ENCODE measurements around the gene MSH2.

MSH2 gene

DNA sequence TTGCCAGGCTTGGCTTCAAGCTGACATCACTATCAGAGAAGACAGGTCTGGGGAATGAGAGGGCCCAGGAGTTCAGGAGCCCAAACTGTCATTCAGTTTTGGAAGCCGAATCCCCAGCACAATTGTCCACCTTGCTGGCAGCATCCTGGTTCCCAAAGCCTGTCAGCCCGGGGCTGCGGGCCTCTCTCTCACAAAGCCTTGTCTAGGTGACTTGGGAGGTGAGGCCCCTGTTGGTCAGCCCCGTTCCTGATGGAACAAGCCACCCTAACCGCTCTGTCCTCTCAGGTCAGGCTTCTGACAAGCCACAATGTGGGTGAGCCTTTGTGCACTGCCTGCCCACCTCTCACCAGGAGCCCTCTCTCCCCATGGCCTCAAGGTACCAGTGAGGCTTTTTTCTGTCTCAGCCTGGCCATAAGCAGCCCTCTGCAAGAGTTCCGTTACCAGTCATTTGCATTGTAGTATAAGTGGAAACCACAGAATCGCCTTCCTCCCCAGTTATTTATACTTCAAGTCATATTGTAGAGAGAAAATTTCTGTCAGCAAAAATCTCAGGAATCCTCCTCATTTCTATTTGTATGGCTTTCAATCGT is 100.6 kb downstream of the MSH2 start:
- peaks cover 11% of the 10 kb centered on the region for H3K4me1 ChIP-seq (ENCODE audit: low read depth, poor library complexity, severe bottlenecking)
- no peak overlapping the region for H3K9ac ChIP-seq
- no peaks in the 10 kb centered on the region for H3K79me2 ChIP-seq (ENCODE audit: insufficient read depth, low read depth)
- H2AFZ ChIP-seq (ENCODE audit: low read depth): no peak overlapping the region
- H4K20me1 ChIP-seq (ENCODE audit: insufficient read depth): no peaks in the 10 kb centered on the region
- H3K4me2 ChIP-seq: no peak overlapping the region
- no peaks in the 10 kb centered on the region for H3K36me3 ChIP-seq (ENCODE audit: insufficient read depth)
- TF ChIP-seq, protein P1, sequence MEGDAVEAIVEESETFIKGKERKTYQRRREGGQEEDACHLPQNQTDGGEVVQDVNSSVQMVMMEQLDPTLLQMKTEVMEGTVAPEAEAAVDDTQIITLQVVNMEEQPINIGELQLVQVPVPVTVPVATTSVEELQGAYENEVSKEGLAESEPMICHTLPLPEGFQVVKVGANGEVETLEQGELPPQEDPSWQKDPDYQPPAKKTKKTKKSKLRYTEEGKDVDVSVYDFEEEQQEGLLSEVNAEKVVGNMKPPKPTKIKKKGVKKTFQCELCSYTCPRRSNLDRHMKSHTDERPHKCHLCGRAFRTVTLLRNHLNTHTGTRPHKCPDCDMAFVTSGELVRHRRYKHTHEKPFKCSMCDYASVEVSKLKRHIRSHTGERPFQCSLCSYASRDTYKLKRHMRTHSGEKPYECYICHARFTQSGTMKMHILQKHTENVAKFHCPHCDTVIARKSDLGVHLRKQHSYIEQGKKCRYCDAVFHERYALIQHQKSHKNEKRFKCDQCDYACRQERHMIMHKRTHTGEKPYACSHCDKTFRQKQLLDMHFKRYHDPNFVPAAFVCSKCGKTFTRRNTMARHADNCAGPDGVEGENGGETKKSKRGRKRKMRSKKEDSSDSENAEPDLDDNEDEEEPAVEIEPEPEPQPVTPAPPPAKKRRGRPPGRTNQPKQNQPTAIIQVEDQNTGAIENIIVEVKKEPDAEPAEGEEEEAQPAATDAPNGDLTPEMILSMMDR (conservative IDR thresholded peaks at IDR 0.05; ENCODE audit: low read depth, low read length): no peak
- no peak overlapping the region for H3K4me3 ChIP-seq (IDR thresholded peaks at IDR 0.05; ENCODE audit: insufficient read depth, low read depth, low read length)
- H3K27ac ChIP-seq: no peak overlapping the region
- no peaks in the 10 kb centered on the region for H3K27me3 ChIP-seq (ENCODE audit: insufficient read depth, low read depth)

GRCh38 chr2:47504174-47504810 is 101.3 kb downstream of the MSH2 start:
- Histone ChIP-seq H3K79me2 (ENCODE audit: insufficient read depth, low read depth) (no peaks in the 10 kb centered on the region), H3K27me3 (ENCODE audit: insufficient read depth, low read depth) (no peaks in the 10 kb centered on the region), H3K4me3 (IDR thresholded peaks at IDR 0.05; ENCODE audit: insufficient read depth, low read depth, low read length) (no peak overlapping the region), H3K4me1 (ENCODE audit: low read depth, poor library complexity, severe bottlenecking) (peaks cover 18% of the 10 kb centered on the region), H3K36me3 (ENCODE audit: insufficient read depth) (no peaks in the 10 kb centered on the region), H3K4me2 (no peak overlapping the region), H4K20me1 (ENCODE audit: insufficient read depth) (no peaks in the 10 kb centered on the region), H3K9ac (no peak overlapping the region), H2AFZ (ENCODE audit: low read depth) (no peak overlapping the region), H3K27ac (no peak overlapping the region)
- TF ChIP-seq, protein P1 (conservative IDR thresholded peaks at IDR 0.05; ENCODE audit: low read depth, low read length): no peak

DNA sequence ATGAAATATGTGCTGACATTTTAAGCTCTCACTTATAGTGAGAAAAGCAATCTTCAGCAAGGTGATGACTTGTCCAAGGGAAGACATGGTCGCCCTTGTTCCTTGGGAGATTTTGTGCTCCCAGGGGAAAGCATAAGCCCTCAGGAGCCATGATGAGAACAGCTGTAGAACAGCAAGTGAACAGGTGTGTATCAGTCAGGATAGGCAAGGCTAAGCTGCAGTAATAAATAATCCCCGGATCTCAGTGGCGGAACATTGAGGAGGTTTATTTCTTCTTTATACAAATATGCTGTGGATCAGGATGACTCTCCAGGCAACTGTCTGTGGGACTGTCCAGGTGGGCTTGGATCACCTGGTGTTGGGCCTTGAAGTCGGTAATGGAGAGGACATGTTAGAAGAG is 103.1 kb downstream of the MSH2 start:
- Histone ChIP-seq H2AFZ (ENCODE audit: low read depth) (no peak overlapping the region), H3K4me1 (ENCODE audit: low read depth, poor library complexity, severe bottlenecking) (peaks cover 35% of the 10 kb centered on the region), H3K4me3 (IDR thresholded peaks at IDR 0.05; ENCODE audit: insufficient read depth, low read depth, low read length) (no peak overlapping the region), H4K20me1 (ENCODE audit: insufficient read depth) (no peaks in the 10 kb centered on the region), H3K36me3 (ENCODE audit: insufficient read depth) (no peaks in the 10 kb centered on the region), H3K79me2 (ENCODE audit: insufficient read depth, low read depth) (no peaks in the 10 kb centered on the region), H3K4me2 (no peak overlapping the region), H3K27me3 (ENCODE audit: insufficient read depth, low read depth) (no peaks in the 10 kb centered on the region), H3K27ac (no peak overlapping the region), H3K9ac (no peak overlapping the region)
- TF ChIP-seq, protein P1 (conservative IDR thresholded peaks at IDR 0.05; ENCODE audit: low read depth, low read length): no peak

DNA sequence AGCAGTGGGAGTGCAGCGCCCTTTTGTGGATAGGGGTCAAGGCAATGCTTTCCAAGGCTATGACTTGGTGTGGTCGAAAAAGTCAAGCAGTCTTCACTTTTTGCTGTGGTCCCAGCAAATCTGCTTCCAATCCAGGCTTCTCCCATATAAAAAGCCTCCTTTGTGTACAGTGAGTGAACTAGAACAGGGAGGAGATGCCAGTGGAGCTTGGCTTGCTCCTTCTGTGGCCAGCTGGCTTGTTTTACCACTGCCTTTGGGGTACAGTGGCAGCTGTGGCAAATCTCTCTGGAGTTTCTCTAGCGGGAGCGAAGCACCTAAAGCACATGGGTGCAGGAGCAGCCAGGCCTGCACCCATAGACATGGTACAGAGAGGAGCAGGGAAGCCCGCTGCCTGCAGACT is 103.5 kb downstream of the MSH2 start:
- Histone ChIP-seq H3K27me3 (ENCODE audit: insufficient read depth, low read depth) (no peaks in the 10 kb centered on the region), H3K4me1 (ENCODE audit: low read depth, poor library complexity, severe bottlenecking) (peaks cover 36% of the 10 kb centered on the region), H2AFZ (ENCODE audit: low read depth) (no peak overlapping the region), H3K27ac (no peak overlapping the region), H3K36me3 (ENCODE audit: insufficient read depth) (no peaks in the 10 kb centered on the region), H3K4me2 (no peak overlapping the region), H3K9ac (no peak overlapping the region), H3K79me2 (ENCODE audit: insufficient read depth, low read depth) (no peaks in the 10 kb centered on the region), H4K20me1 (ENCODE audit: insufficient read depth) (no peaks in the 10 kb centered on the region), H3K4me3 (IDR thresholded peaks at IDR 0.05; ENCODE audit: insufficient read depth, low read depth, low read length) (no peak overlapping the region)
- TF ChIP-seq, protein P1 (conservative IDR thresholded peaks at IDR 0.05; ENCODE audit: low read depth, low read length): no peak
